HCT116 (cell line): ENCODE data around the gene CD40. TPM values are rescaled to one million over a fixed set of nuclear protein-coding genes. Genes with fewer than 3 reads are reported as not detected.

Experiments used
- ATAC-seq: fragments of 200-7000 bp; cut with Tn5 transposase; 2 replicates; pipeline ENCODE4 v1.9.1; 2020; ENCODE audit warnings: mild to moderate bottlenecking, moderate library complexity
- BruUV-seq: library from RNA; stranded (reverse); fragments of 400-500 nt; replicated peaks from 2 replicates; lab custom pipeline; 2021; lab: Mats Ljungman, UMichigan
- CTCF ChIA-PET: fragments of 300-600 bp; sonication (Branson Sonifier 250); formaldehyde crosslinking; loops from one replicate; lab custom pipeline; 2021; ENCODE audit warnings: antibody characterized with exemption; lab: Charles Lee
- POLR2A ChIA-PET: fragments of 300-600, 350-600 bp; sonication (Branson Sonifier 250); formaldehyde crosslinking; loops from one replicate; lab custom pipeline; 2021; ENCODE audit warnings: antibody characterized with exemption; lab: Charles Lee
- RAD21 ChIA-PET, 2 experiments: fragments of 300-600 bp; sonication (Branson Sonifier 250); formaldehyde crosslinking; loops; one replicate each; lab custom pipeline; 2023; ENCODE audit warnings: low total read pairs in 2 of 2; ENCODE audit not compliant: uncharacterized antibody in 2 of 2, unreplicated experiment in 2 of 2, low non-redundant PET in 1 of 2; lab: Charles Lee
- DNase-seq: peaks from one replicate; pipeline ENCODE4 v3.0.0-alpha.2; 2010; ENCODE audit warnings: low read depth, low spot score
- H2AFZ ChIP-seq: fragments of 200-600 bp; shearing (Covaris generic), sonication (generic); 2 replicates; pipeline ENCODE4 v1.6.1; 2017; ENCODE audit warnings: low read depth, mixed run types, mixed read lengths, antibody characterized with exemption, low read length; ENCODE audit not compliant: poor library complexity, severe bottlenecking
- H3K27ac ChIP-seq: 2 replicates; pipeline ENCODE4 v1.5.1; 2012; ENCODE audit warnings: low read depth, low read length
- H3K27me3 ChIP-seq: fragments of 200-600 bp; sonication (generic); 2 replicates; pipeline ENCODE4 v1.6.1; 2016; ENCODE audit warnings: mixed run types, low read length, mixed read lengths; ENCODE audit not compliant: insufficient read depth
- H3K36me3 ChIP-seq, 2 experiments: fragments of 200-500 bp in 1 of 2; fragments of 200-600 bp in 1 of 2; sonication (Bioruptor generic) in 1 of 2; sonication (generic) in 1 of 2; 2 replicates each; pipeline versions ENCODE4 v1.5.1 to v1.6.1; 2014 to 2016; ENCODE audit warnings: low read length in 2 of 2, inconsistent platforms in 1 of 2, mixed read lengths in 1 of 2, mixed run types in 1 of 2; ENCODE audit not compliant: insufficient read depth in 2 of 2, control insufficient read depth in 1 of 2
- H3K4me1 ChIP-seq, 2 experiments: fragments of 200-600 bp in 1 of 2; sonication (generic) in 1 of 2; 2 replicates each; pipeline versions ENCODE4 v1.5.1 to v1.6.1; 2012 to 2017; ENCODE audit warnings: low read length in 2 of 2, inconsistent platforms in 1 of 2, mild to moderate bottlenecking in 1 of 2, mixed read lengths in 1 of 2, mixed run types in 1 of 2, moderate library complexity in 1 of 2; ENCODE audit not compliant: insufficient read depth in 2 of 2, control insufficient read depth in 1 of 2
- H3K4me2 ChIP-seq: fragments of 200-600 bp; sonication (generic); 2 replicates; pipeline ENCODE4 v1.6.1; 2017; ENCODE audit warnings: mixed run types, low read length, mixed read lengths
- H3K4me3 ChIP-seq, 2 experiments: fragments of 200-600 bp in 1 of 2; sonication (generic) in 1 of 2; replicated peaks in 1 of 2; 2 replicates each; pipeline ENCODE4 v1.5.1; 2011 to 2016; ENCODE audit warnings: low read length in 2 of 2, control low read depth in 1 of 2, low read depth in 1 of 2, mild to moderate bottlenecking in 1 of 2, mixed read lengths in 1 of 2, mixed run types in 1 of 2
- H3K79me2 ChIP-seq: fragments of 200-600 bp; sonication (generic); 2 replicates; pipeline ENCODE4 v1.6.1; 2017; ENCODE audit warnings: mild to moderate bottlenecking, mixed run types, low read length, moderate library complexity, mixed read lengths; ENCODE audit not compliant: insufficient read depth
- H3K9ac ChIP-seq: fragments of 200-600 bp; sonication (generic); 2 replicates; pipeline ENCODE4 v1.6.1; 2016; ENCODE audit warnings: low read length, mixed read lengths
- H3K9me2 ChIP-seq: fragments of 200-600 bp; sonication (generic), shearing (Covaris generic); 2 replicates; pipeline ENCODE4 v1.6.1; 2017; ENCODE audit warnings: mixed run types, mild to moderate bottlenecking, moderate library complexity; ENCODE audit not compliant: insufficient read depth
- H3K9me3 ChIP-seq, 2 experiments: fragments of 200-500 bp in 1 of 2; fragments of 200-600 bp in 1 of 2; sonication (Bioruptor generic) in 1 of 2; sonication (generic) in 1 of 2; 2 replicates each; pipeline ENCODE4 v1.6.1; 2014 to 2017; ENCODE audit warnings: low read length in 2 of 2, mixed read lengths in 2 of 2, inconsistent platforms in 1 of 2, low read depth in 1 of 2, mild to moderate bottlenecking in 1 of 2, mixed run types in 1 of 2, moderate library complexity in 1 of 2; ENCODE audit not compliant: control insufficient read depth in 1 of 2, insufficient read depth in 1 of 2
- H4K20me1 ChIP-seq: fragments of 200-600 bp; sonication (generic), shearing (Covaris generic); 2 replicates; pipeline ENCODE4 v1.6.1; 2017; ENCODE audit warnings: mixed run types, mild to moderate bottlenecking, moderate library complexity; ENCODE audit not compliant: insufficient read depth
- CBX3 ChIP-seq: IDR thresholded peaks from 2 replicates; pipeline ENCODE4 v1.6.1; 2012; ENCODE audit warnings: low read depth
- CEBPB ChIP-seq: IDR thresholded peaks from 2 replicates; pipeline ENCODE4 v1.6.1; 2012; ENCODE audit warnings: low read depth
- EGR1 ChIP-seq: IDR thresholded peaks from 2 replicates; pipeline ENCODE4 v1.6.1; 2012; ENCODE audit warnings: low read depth
- EZH2 ChIP-seq: fragments of 200-600 bp; sonication (generic); IDR thresholded peaks from 2 replicates; pipeline ENCODE4 v1.6.1; 2017; ENCODE audit warnings: antibody characterized with exemption, mixed run types
- RAD21 ChIP-seq: IDR thresholded peaks from 2 replicates; pipeline ENCODE4 v1.6.1; 2012; ENCODE audit warnings: low read depth, mild to moderate bottlenecking
- SIN3A ChIP-seq: IDR thresholded peaks from 2 replicates; pipeline ENCODE4 v1.6.1; 2012; ENCODE audit warnings: low read depth
- SP1 ChIP-seq: IDR thresholded peaks from 2 replicates; pipeline ENCODE4 v1.6.1; 2012; ENCODE audit warnings: low read depth
- TCF7L2 ChIP-seq: IDR thresholded peaks from 2 replicates; pipeline ENCODE4 v1.7.0; 2011; ENCODE audit warnings: borderline replicate concordance, inconsistent platforms; ENCODE audit not compliant: insufficient read depth, insufficient read length; ENCODE audit errors: extremely low read depth
- YY1 ChIP-seq: IDR thresholded peaks from 2 replicates; pipeline ENCODE4 v1.6.1; 2011; ENCODE audit warnings: low read length, low read depth, moderate library complexity, mild to moderate bottlenecking; ENCODE audit not compliant: insufficient replicate concordance; ENCODE audit errors: extremely low read depth
- ZFX ChIP-seq: fragments of 450-650 bp; IDR thresholded peaks from 2 replicates; pipeline ENCODE4 v1.6.1; 2017
- ZNF274 ChIP-seq: fragments of 200-500 bp; sonication (Bioruptor generic); IDR thresholded peaks from 2 replicates; pipeline ENCODE4 v1.6.1; 2014; ENCODE audit warnings: mild to moderate bottlenecking, low read depth, low read length, inconsistent platforms
- intact Hi-C: fragments of 100-400 bp; cut with micrococcal nuclease; formaldehyde crosslinking; loops from 2 replicates; pipeline ENCODE4 v1.10.0; 2022
- total RNA-seq: library from RNA; stranded (reverse); gene quantifications from one replicate; pipeline ENCODE4 v1.2.1, GENCODE V29; 2021; ENCODE audit not compliant: unreplicated experiment
- TF ChIP-seq, protein P1 (sequence below): IDR thresholded peaks from 2 replicates; pipeline ENCODE4 v1.6.1; 2012; ENCODE audit warnings: low read depth
- TF ChIP-seq, protein P2 (sequence below): IDR thresholded peaks from 2 replicates; pipeline ENCODE4 v1.6.1; 2011; ENCODE audit warnings: mild to moderate bottlenecking, low read length, moderate library complexity; ENCODE audit not compliant: insufficient replicate concordance; ENCODE audit errors: extremely low read depth
- TF ChIP-seq, protein P3 (sequence below): IDR thresholded peaks from 2 replicates; pipeline ENCODE4 v1.6.1; 2012

CD40 gene
- total RNA-seq, 1 experiment from 2014 or later = 21.3 TPM

DNA sequence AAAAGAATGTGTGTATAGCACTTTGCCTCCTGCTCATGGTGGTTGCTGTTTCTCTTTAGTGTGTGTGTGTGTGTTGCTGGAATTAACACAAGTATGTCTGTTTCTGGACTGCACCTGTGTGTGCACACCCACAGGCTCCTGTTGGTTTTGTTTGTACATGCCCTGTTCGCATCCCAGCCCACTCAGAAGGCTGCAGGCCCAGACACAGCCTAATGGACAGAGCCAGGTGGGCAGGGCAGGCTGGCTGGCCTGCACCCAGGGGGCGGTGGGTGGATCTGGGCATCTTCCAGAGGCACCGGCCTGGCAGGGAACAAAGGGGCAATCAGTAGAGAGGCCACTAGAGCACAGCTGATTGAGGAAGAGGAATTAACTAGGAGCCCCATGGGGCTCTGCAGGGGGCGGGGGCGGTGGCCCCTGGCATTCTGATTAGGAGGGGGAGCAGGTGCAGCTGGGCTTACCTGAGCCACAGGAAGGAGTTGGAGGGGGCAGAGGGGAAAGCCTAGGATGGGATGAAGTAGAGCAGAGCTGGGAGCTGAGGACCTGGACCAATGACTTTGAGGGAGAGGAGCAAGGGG, 21.9 kb downstream of the CD40 start:
- H3K9me3 ChIP-seq = no peaks in the 10 kb centered on the region
- ChIA-PET RAD21 (no interaction called here), CTCF (no interaction called here), POLR2A (no interaction called here)
- intact Hi-C loops = no loop called here
- H2AFZ ChIP-seq = no peak overlapping the region
- H4K20me1 ChIP-seq = no peaks in the 10 kb centered on the region
- H3K79me2 ChIP-seq = no peaks in the 10 kb centered on the region
- H3K9ac ChIP-seq = no peak overlapping the region
- no peak for DNase-seq
- BruUV-seq = no TSS peak
- H3K4me2 ChIP-seq = no peak overlapping the region
- no peaks in the 10 kb centered on the region for H3K9me2 ChIP-seq
- no peak overlapping the region for H3K4me3 ChIP-seq
- no peaks in the 10 kb centered on the region for H3K36me3 ChIP-seq
- TF ChIP-seq SIN3A (no peak), ZNF274 (no peak), CBX3 (no peak), EZH2 (no peak), ZFX (no peak), SP1 (no peak), CEBPB (no peak), YY1 (no peak), EGR1 (no peak), RAD21 (no peak), TCF7L2 (no peak)
- TF ChIP-seq, protein P1, sequence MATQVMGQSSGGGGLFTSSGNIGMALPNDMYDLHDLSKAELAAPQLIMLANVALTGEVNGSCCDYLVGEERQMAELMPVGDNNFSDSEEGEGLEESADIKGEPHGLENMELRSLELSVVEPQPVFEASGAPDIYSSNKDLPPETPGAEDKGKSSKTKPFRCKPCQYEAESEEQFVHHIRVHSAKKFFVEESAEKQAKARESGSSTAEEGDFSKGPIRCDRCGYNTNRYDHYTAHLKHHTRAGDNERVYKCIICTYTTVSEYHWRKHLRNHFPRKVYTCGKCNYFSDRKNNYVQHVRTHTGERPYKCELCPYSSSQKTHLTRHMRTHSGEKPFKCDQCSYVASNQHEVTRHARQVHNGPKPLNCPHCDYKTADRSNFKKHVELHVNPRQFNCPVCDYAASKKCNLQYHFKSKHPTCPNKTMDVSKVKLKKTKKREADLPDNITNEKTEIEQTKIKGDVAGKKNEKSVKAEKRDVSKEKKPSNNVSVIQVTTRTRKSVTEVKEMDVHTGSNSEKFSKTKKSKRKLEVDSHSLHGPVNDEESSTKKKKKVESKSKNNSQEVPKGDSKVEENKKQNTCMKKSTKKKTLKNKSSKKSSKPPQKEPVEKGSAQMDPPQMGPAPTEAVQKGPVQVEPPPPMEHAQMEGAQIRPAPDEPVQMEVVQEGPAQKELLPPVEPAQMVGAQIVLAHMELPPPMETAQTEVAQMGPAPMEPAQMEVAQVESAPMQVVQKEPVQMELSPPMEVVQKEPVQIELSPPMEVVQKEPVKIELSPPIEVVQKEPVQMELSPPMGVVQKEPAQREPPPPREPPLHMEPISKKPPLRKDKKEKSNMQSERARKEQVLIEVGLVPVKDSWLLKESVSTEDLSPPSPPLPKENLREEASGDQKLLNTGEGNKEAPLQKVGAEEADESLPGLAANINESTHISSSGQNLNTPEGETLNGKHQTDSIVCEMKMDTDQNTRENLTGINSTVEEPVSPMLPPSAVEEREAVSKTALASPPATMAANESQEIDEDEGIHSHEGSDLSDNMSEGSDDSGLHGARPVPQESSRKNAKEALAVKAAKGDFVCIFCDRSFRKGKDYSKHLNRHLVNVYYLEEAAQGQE = no peak
- TF ChIP-seq, protein P2, sequence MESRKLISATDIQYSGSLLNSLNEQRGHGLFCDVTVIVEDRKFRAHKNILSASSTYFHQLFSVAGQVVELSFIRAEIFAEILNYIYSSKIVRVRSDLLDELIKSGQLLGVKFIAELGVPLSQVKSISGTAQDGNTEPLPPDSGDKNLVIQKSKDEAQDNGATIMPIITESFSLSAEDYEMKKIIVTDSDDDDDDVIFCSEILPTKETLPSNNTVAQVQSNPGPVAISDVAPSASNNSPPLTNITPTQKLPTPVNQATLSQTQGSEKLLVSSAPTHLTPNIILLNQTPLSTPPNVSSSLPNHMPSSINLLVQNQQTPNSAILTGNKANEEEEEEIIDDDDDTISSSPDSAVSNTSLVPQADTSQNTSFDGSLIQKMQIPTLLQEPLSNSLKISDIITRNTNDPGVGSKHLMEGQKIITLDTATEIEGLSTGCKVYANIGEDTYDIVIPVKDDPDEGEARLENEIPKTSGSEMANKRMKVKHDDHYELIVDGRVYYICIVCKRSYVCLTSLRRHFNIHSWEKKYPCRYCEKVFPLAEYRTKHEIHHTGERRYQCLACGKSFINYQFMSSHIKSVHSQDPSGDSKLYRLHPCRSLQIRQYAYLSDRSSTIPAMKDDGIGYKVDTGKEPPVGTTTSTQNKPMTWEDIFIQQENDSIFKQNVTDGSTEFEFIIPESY = no peak
- TF ChIP-seq, protein P3, sequence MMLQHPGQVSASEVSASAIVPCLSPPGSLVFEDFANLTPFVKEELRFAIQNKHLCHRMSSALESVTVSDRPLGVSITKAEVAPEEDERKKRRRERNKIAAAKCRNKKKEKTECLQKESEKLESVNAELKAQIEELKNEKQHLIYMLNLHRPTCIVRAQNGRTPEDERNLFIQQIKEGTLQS = no peak
- H3K27ac ChIP-seq = no peak overlapping the region
- ATAC-seq = no peak
- H3K27me3 ChIP-seq = peaks cover 18% of the 10 kb centered on the region; the same call in 1 of the 2 replicates
- H3K4me1 ChIP-seq = peaks cover 4 to 5% of the 10 kb centered on the region in 2 experiments; a peak in 3 of 4 replicates
